AG09319 (cell line): ENCODE results near the gene INPPL1.
"Not testable (repeated sequence)": the region's sequence is repeated elsewhere in the genome, so short reads cannot be mapped to it uniquely, and the experiment has no call there.

ENCODE experiments used
- DNase-seq: peaks from one replicate; pipeline ENCODE4 v3.0.0-alpha.2; 2010; ENCODE audit warnings: low read depth; ENCODE audit errors: extremely low read depth
- CTCF ChIP-seq: IDR thresholded peaks from 2 replicates; pipeline ENCODE4 v1.5.1; 2011; ENCODE audit warnings: low read depth, mild to moderate bottlenecking, inconsistent platforms, low read length, moderate library complexity

The INPPL1 gene

GRCh38 chr11:72253392-72253791 lies 28.8 kb downstream of the INPPL1 start:
- no peak for TF ChIP-seq CTCF
- no peak for DNase-seq

- TF ChIP-seq CTCF = no peak
- DNase-seq = no peak
Measured at GRCh38 chr11:72254299-72254993, 29.9 kb downstream of the INPPL1 start.

- TF ChIP-seq CTCF = no peak
- no peak for DNase-seq
Measured at GRCh38 chr11:72257570-72257969, 33.0 kb downstream of the INPPL1 start.

GRCh38 chr11:72259490-72259889 lies 34.9 kb downstream of the INPPL1 start:
- no peak for DNase-seq

GRCh38 chr11:72260574-72260973 lies 36.0 kb downstream of the INPPL1 start:
- no peak for TF ChIP-seq CTCF
- no peak for DNase-seq

More at GRCh38 chr11:72259490-72259889, 34.9 kb downstream of the INPPL1 start:
- no peak for TF ChIP-seq CTCF

GRCh38 chr11:72263361-72263760 lies 38.8 kb downstream of the INPPL1 start:
- no peak for DNase-seq
- no peak for TF ChIP-seq CTCF

GRCh38 chr11:72265951-72266350 lies 41.4 kb downstream of the INPPL1 start:
- DNase-seq = no peak
- TF ChIP-seq CTCF = no peak

GRCh38 chr11:72266960-72267359 lies 42.4 kb downstream of the INPPL1 start:
- not testable (repeated sequence) for DNase-seq
